K562 (cell line): Measurements from ENCODE around the gene PRPS2. TPM values are rescaled to one million over a fixed set of nuclear protein-coding genes. Genes with fewer than 3 reads are reported as not detected.

Experiments
- ATAC-seq: fragments of 200-7000 bp; cut with Tn5 transposase; 3 replicates; pipeline ENCODE4 v1.9.1; 2020; ENCODE audit warnings: moderate library complexity
- BruUV-seq: library from RNA; stranded (reverse); fragments of 400-500 nt; replicated peaks from 2 replicates; lab custom pipeline; 2021; lab: Mats Ljungman, UMichigan
- CTCF ChIA-PET: fragments of 300-600 bp; formaldehyde crosslinking; extraction: SDS; loops from one replicate; lab custom pipeline; 2021; ENCODE audit warnings: low intra/inter-chr PET ratio; lab: Yijun Ruan, JAX
- POLR2A ChIA-PET: fragments of 300-600, 350-650 bp; sonication (Branson Sonifier 250); formaldehyde crosslinking; extraction: SDS; loops from one replicate; lab custom pipeline; 2021; ENCODE audit warnings: antibody characterized with exemption, inconsistent platforms; lab: Yijun Ruan, JAX
- DNase-seq, 4 experiments: peaks; one replicate each; pipeline versions ENCODE4 v3.0.0 to v3.0.0-alpha.2; 2011 to 2018; ENCODE audit warnings: low spot score in 3 of 4, mixed read lengths in 3 of 4; ENCODE audit errors: extremely low read depth in 1 of 4
- FAIRE-seq: peaks from 2 replicates; lab custom pipeline; 2011; peaks lifted over from hg19 to GRCh38; lab: Jason Lieb, UNC
- H2AFZ ChIP-seq: 2 replicates; pipeline ENCODE4 v1.6.0; 2011; ENCODE audit warnings: low read depth, low read length, control low read depth, inconsistent platforms
- H3K27ac ChIP-seq: fragments of 200-600 bp; 3 replicates; pipeline ENCODE4 v1.8.0; 2011; ENCODE audit warnings: low read depth, mild to moderate bottlenecking, control low read depth, inconsistent platforms, low read length, moderate library complexity, mixed read lengths; ENCODE audit errors: extremely low read depth
- H3K27me3 ChIP-seq, 2 experiments: fragments of 300-600 bp in 1 of 2; 2 replicates in 1 of 2; 3 replicates in 1 of 2; pipeline versions ENCODE4 v1.6.0 to v1.8.0; 2011; ENCODE audit warnings: inconsistent platforms in 2 of 2, low read length in 2 of 2, mild to moderate bottlenecking in 1 of 2, mixed read lengths in 1 of 2, moderate library complexity in 1 of 2; ENCODE audit not compliant: control insufficient read depth in 2 of 2, insufficient read depth in 2 of 2
- H3K36me3 ChIP-seq: fragments of 300-600 bp; 3 replicates; pipeline ENCODE4 v1.8.0; 2011; ENCODE audit warnings: mild to moderate bottlenecking, low read length, inconsistent platforms; ENCODE audit not compliant: control insufficient read depth, insufficient read depth
- H3K4me1 ChIP-seq, 2 experiments: fragments of 200-600 bp in 1 of 2; replicated peaks in 1 of 2; 2 replicates in 1 of 2; 3 replicates in 1 of 2; pipeline versions ENCODE4 v1.5.1 to v1.8.0; 2011; ENCODE audit warnings: inconsistent platforms in 2 of 2, low read length in 2 of 2, mild to moderate bottlenecking in 1 of 2, mixed read lengths in 1 of 2, moderate library complexity in 1 of 2; ENCODE audit not compliant: control insufficient read depth in 2 of 2, insufficient read depth in 2 of 2
- H3K4me2 ChIP-seq: 2 replicates; pipeline ENCODE4 v1.6.1; 2011; ENCODE audit warnings: low read length, control low read depth, inconsistent platforms, mixed read lengths; ENCODE audit not compliant: insufficient read depth
- H3K4me3 ChIP-seq: fragments of 200-600 bp; sonication (generic), shearing (Covaris generic); 2 replicates; pipeline ENCODE4 v1.5.1; 2016; ENCODE audit warnings: control low read depth, inconsistent platforms
- H3K79me2 ChIP-seq: fragments of 200-600 bp; 3 replicates; pipeline ENCODE4 v1.8.0; 2011; ENCODE audit warnings: low read length, inconsistent platforms; ENCODE audit not compliant: control insufficient read depth, insufficient read depth
- H3K9ac ChIP-seq, 2 experiments: 2 replicates each; pipeline versions ENCODE4 v1.6.0 to v1.6.1; 2011; ENCODE audit warnings: low read depth in 2 of 2, low read length in 2 of 2, control low read depth in 1 of 2, inconsistent platforms in 1 of 2, mild to moderate bottlenecking in 1 of 2, mixed read lengths in 1 of 2; ENCODE audit not compliant: insufficient read depth in 1 of 2
- H3K9me1 ChIP-seq: one replicate; pipeline ENCODE4 v1.6.0; 2011; ENCODE audit warnings: inconsistent platforms, mild to moderate bottlenecking, low read length, moderate library complexity; ENCODE audit not compliant: control insufficient read depth, insufficient read depth
- H3K9me3 ChIP-seq: replicated peaks from 2 replicates; pipeline ENCODE4 v1.5.1; 2011; ENCODE audit warnings: low read depth, low read length, inconsistent platforms; ENCODE audit not compliant: control insufficient read depth, insufficient read depth
- H4K20me1 ChIP-seq: replicated peaks from 2 replicates; pipeline ENCODE4 v1.6.1; 2011; ENCODE audit warnings: low read length, inconsistent platforms, mixed read lengths; ENCODE audit not compliant: control insufficient read depth, insufficient read depth
- ASH1L ChIP-seq: fragments of 450-650 bp; IDR thresholded peaks from 2 replicates; pipeline ENCODE4 v1.6.1; 2018; ENCODE audit warnings: borderline replicate concordance, mild to moderate bottlenecking, low read depth; ENCODE audit not compliant: partially characterized antibody
- FOXM1 ChIP-seq, 2 experiments: fragments of 450-650 bp in 1 of 2; sonication (generic) in 1 of 2; formaldehyde crosslinking in 1 of 2; IDR thresholded peaks; 2 replicates each; pipeline versions ENCODE4 v1.6.1 to v1.9.0; 2017 to 2022; ENCODE audit warnings: low read depth in 2 of 2, mild to moderate bottlenecking in 2 of 2, missing genetic modification reagents in 1 of 2, moderate library complexity in 1 of 2
- NFATC3 ChIP-seq: fragments of 450-650 bp; IDR thresholded peaks from 2 replicates; pipeline ENCODE4 v1.6.1; 2017; ENCODE audit warnings: mild to moderate bottlenecking
- RAD21 ChIP-seq, 2 experiments: fragments of 250-450 bp in 1 of 2; fragments of 450-650 bp in 1 of 2; sonication (Bioruptor Pico) in 1 of 2; formaldehyde crosslinking in 1 of 2; IDR thresholded peaks in 1 of 2; conservative IDR thresholded peaks in 1 of 2; 2 replicates each; pipeline versions ENCODE4 v1.4.0 to v1.8.0; 2020 to 2022; ENCODE audit warnings: mild to moderate bottlenecking in 2 of 2, moderate library complexity in 1 of 2
- SIRT6 ChIP-seq: IDR thresholded peaks from one replicate; pipeline ENCODE4 v1.6.1; 2012; ENCODE audit warnings: low read depth, mild to moderate bottlenecking, control low read depth, inconsistent platforms, low read length, moderate library complexity
- THRAP3 ChIP-seq: fragments of 450-650 bp; IDR thresholded peaks from 2 replicates; pipeline ENCODE4 v1.6.1; 2016; ENCODE audit warnings: mild to moderate bottlenecking, inconsistent platforms, borderline replicate concordance
- XRCC4 ChIP-seq: IDR thresholded peaks from one replicate; pipeline ENCODE4 v1.6.1; 2011; ENCODE audit not compliant: insufficient read depth, insufficient read length; ENCODE audit errors: extremely low read depth
- ZKSCAN3 ChIP-seq: fragments of 250-450 bp; sonication (Bioruptor Pico); IDR thresholded peaks from 2 replicates; pipeline ENCODE4 v1.4.0; 2020
- ZNF140 ChIP-seq: fragments of 250-450 bp; sonication (Bioruptor Pico); IDR thresholded peaks from 2 replicates; pipeline ENCODE4 v1.8.0; 2021; ENCODE audit warnings: moderate library complexity, mild to moderate bottlenecking, inconsistent platforms
- ZNF695 ChIP-seq: fragments of 450-650 bp; formaldehyde crosslinking; IDR thresholded peaks from 2 replicates; pipeline ENCODE4 v1.4.0; 2020; ENCODE audit warnings: mild to moderate bottlenecking, moderate library complexity
- ZNF766 ChIP-seq: fragments of 200-800 bp; sonication (Bioruptor generic); conservative IDR thresholded peaks from 2 replicates; pipeline ENCODE4 v1.6.1; 2016; ENCODE audit warnings: missing genetic modification characterization, missing compliant biosample characterization
- WGBS: fragments of 100-300 bp; shearing (Covaris generic); methylation state at CpG from one replicate; pipeline ENCODE4 v1.1.6; 2016; ENCODE audit warnings: low coverage, mixed read lengths; ENCODE audit not compliant: insufficient coverage; ENCODE audit errors: missing lambda C conversion rate; 5-methylcytosine and 5-hydroxymethylcytosine counted together
- in situ Hi-C: fragments of 300-500 bp; cut with MboI; formaldehyde crosslinking; loops from 4 replicates; pipeline ENCODE4 v1.15.0; 2018; ENCODE audit warnings: inconsistent platforms, mixed read lengths
- intact Hi-C: fragments of 100-400 bp; cut with micrococcal nuclease; formaldehyde crosslinking; loops from 2 replicates; pipeline ENCODE4 v1.14.2; 2022
- polyA plus RNA-seq, 8 experiments: library from polyadenylated mRNA; depleted of rRNA in 4 of 8; stranded (reverse) in 5 of 8; unstranded in 3 of 8; fragments of >200 nt; fragmentation: Nextera tagmentation in 2 of 8; fragmentation: Illumina TruSeq in 1 of 8; extraction: Ambion mirVana in 2 of 8; extraction: Trizol in 1 of 8; gene quantifications; 2 replicates each; pipeline versions ENCODE4 v1.2.1 to v1.2.3, GENCODE V29; 2011 to 2014; ENCODE audit warnings: inconsistent platforms in 1 of 8, missing spikeins in 1 of 8
- total RNA-seq, 7 experiments: library from RNA; depleted of rRNA in 6 of 7; stranded (reverse); fragments of >200 nt in 6 of 7; fragmentation: Illumina TruSeq in 2 of 7; extraction: Trizol in 2 of 7; gene quantifications; 2 replicates each; pipeline versions ENCODE4 v1.2.1 to v1.2.3, GENCODE V29; 2011 to 2021; ENCODE audit warnings: low replicate concordance in 1 of 7
- TF ChIP-seq, protein P1 (sequence below), 3 experiments: IDR thresholded peaks in 2 of 3; conservative IDR thresholded peaks in 1 of 3; 2 replicates each; pipeline ENCODE4 v1.5.1; 2011 to 2012; ENCODE audit warnings: low read length in 3 of 3, mild to moderate bottlenecking in 3 of 3, control low read depth in 2 of 3, improper control_type of control experiment in 1 of 3, inconsistent platforms in 1 of 3, low read depth in 1 of 3, mixed read lengths in 1 of 3, moderate library complexity in 1 of 3; ENCODE audit not compliant: insufficient read depth in 2 of 3
- TF ChIP-seq, protein P2 (sequence below): fragments of 450-650 bp; IDR thresholded peaks from 2 replicates; pipeline ENCODE4 v1.6.1; 2017; ENCODE audit warnings: antibody characterized with exemption, mild to moderate bottlenecking
- TF ChIP-seq, protein P3 (sequence below): fragments of 450-650 bp; formaldehyde crosslinking; IDR thresholded peaks from 2 replicates; pipeline ENCODE4 v1.4.0; 2020; ENCODE audit warnings: mild to moderate bottlenecking, moderate library complexity

The PRPS2 gene
- total and polyA plus RNA-seq, 9 of the 15 experiments (the other 6 are each of a cell fraction or from before 2014, with no cell fraction given): 50.3 to 85.0 (median 62.1) TPM

DNA sequence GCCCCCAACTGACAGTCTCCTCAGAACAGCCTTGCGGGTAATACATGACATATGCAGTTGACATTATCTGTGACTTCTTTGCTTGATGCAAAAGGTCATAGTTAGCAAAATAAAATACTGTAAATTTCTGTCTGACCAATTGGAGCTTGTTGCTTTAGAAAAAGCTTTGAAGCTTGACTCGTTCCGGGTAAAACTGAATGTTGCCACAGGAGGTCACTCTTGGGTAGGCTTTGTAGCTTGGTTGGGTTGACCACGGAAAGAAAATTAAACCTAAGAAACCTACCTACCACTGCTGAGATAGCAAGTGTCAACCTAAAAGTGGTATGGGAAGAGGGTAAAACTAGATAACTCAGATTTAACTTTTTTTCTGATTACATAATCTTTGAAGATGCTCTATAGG, 23.2 kb downstream of the PRPS2 start:
- FAIRE-seq (no peak), ATAC-seq (peak; percentile 84), DNase-seq (peak; percentile 13 to 47 (median 27))
- no TSS peak for BruUV-seq
- Histone ChIP-seq H4K20me1 (no peaks in the 10 kb centered on the region), H3K27me3 (no peaks in the 10 kb centered on the region), H2AFZ (no peak overlapping the region), H3K36me3 (peaks cover 82% of the 10 kb centered on the region; the same call in 2 of the 3 replicates), H3K9me1 (no peaks in the 10 kb centered on the region), H3K79me2 (no peaks in the 10 kb centered on the region), H3K4me3 (no peak overlapping the region), H3K4me1 (no peaks in the 10 kb centered on the region), H3K27ac (no peak overlapping the region), H3K9me3 (no peaks in the 10 kb centered on the region), H3K9ac (no peak overlapping the region), H3K4me2 (no peak overlapping the region)
- ChIA-PET CTCF (interaction anchor here (1.0 to 2.0 kb wide), 3 partner anchors 80 to 674 kb away, joined by 3 to 11 read pairs (median 5); no protein-coding TSS in a partner anchor), POLR2A (interaction anchor here (0.7 to 1.2 kb wide), 3 partner anchors 11 to 32 kb away, joined by 3 to 4 read pairs (median 3); no protein-coding TSS in a partner anchor)
- in situ Hi-C loops (loop anchor here (25.0 kb wide), 1 partner anchor 673 kb away; no protein-coding TSS in a partner anchor), intact Hi-C loops (loop anchor here (1.0 kb wide), 1 partner anchor 80 kb away; no protein-coding TSS in a partner anchor)
- 46% methylated on average over 4 of the region's 4 CpGs for WGBS
- TF ChIP-seq XRCC4 (no peak), FOXM1 (IDR thresholded peaks at IDR 0.05; ENCODE audit: low read depth) (no peak), FOXM1 (CRISPR knock-in tag; IDR thresholded peaks at IDR 0.05; ENCODE audit: low read depth) (no peak), ZNF766 (CRISPR knock-in tag) (peak; percentile 57; the same call in 1 of the 2 replicates), ZKSCAN3 (no peak), SIRT6 (no peak), NFATC3 (no peak), RAD21 (CRISPR knock-in tag; conservative IDR thresholded peaks at IDR 0.05 in 1 of 2, IDR thresholded peaks at IDR 0.05 in 1 of 2) (peak; percentile 59 to 62), THRAP3 (no peak), ZNF695 (CRISPR knock-in tag) (no peak), ZNF140 (CRISPR knock-in tag) (no peak), ASH1L (no peak)
- TF ChIP-seq, protein P1, sequence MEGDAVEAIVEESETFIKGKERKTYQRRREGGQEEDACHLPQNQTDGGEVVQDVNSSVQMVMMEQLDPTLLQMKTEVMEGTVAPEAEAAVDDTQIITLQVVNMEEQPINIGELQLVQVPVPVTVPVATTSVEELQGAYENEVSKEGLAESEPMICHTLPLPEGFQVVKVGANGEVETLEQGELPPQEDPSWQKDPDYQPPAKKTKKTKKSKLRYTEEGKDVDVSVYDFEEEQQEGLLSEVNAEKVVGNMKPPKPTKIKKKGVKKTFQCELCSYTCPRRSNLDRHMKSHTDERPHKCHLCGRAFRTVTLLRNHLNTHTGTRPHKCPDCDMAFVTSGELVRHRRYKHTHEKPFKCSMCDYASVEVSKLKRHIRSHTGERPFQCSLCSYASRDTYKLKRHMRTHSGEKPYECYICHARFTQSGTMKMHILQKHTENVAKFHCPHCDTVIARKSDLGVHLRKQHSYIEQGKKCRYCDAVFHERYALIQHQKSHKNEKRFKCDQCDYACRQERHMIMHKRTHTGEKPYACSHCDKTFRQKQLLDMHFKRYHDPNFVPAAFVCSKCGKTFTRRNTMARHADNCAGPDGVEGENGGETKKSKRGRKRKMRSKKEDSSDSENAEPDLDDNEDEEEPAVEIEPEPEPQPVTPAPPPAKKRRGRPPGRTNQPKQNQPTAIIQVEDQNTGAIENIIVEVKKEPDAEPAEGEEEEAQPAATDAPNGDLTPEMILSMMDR (IDR thresholded peaks at IDR 0.05 in 2 of 3, conservative IDR thresholded peaks at IDR 0.05 in 1 of 3; ENCODE audit: insufficient read depth in 2 of 3, low read depth in 1 of 3, low read length in 3 of 3): peak; percentile 39 to 56 (median 50); a peak in 5 of 6 replicates
- TF ChIP-seq, protein P2, sequence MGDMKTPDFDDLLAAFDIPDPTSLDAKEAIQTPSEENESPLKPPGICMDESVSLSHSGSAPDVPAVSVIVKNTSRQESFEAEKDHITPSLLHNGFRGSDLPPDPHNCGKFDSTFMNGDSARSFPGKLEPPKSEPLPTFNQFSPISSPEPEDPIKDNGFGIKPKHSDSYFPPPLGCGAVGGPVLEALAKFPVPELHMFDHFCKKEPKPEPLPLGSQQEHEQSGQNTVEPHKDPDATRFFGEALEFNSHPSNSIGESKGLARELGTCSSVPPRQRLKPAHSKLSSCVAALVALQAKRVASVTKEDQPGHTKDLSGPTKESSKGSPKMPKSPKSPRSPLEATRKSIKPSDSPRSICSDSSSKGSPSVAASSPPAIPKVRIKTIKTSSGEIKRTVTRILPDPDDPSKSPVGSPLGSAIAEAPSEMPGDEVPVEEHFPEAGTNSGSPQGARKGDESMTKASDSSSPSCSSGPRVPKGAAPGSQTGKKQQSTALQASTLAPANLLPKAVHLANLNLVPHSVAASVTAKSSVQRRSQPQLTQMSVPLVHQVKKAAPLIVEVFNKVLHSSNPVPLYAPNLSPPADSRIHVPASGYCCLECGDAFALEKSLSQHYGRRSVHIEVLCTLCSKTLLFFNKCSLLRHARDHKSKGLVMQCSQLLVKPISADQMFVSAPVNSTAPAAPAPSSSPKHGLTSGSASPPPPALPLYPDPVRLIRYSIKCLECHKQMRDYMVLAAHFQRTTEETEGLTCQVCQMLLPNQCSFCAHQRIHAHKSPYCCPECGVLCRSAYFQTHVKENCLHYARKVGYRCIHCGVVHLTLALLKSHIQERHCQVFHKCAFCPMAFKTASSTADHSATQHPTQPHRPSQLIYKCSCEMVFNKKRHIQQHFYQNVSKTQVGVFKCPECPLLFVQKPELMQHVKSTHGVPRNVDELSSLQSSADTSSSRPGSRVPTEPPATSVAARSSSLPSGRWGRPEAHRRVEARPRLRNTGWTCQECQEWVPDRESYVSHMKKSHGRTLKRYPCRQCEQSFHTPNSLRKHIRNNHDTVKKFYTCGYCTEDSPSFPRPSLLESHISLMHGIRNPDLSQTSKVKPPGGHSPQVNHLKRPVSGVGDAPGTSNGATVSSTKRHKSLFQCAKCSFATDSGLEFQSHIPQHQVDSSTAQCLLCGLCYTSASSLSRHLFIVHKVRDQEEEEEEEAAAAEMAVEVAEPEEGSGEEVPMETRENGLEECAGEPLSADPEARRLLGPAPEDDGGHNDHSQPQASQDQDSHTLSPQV: no peak
- TF ChIP-seq, protein P3, sequence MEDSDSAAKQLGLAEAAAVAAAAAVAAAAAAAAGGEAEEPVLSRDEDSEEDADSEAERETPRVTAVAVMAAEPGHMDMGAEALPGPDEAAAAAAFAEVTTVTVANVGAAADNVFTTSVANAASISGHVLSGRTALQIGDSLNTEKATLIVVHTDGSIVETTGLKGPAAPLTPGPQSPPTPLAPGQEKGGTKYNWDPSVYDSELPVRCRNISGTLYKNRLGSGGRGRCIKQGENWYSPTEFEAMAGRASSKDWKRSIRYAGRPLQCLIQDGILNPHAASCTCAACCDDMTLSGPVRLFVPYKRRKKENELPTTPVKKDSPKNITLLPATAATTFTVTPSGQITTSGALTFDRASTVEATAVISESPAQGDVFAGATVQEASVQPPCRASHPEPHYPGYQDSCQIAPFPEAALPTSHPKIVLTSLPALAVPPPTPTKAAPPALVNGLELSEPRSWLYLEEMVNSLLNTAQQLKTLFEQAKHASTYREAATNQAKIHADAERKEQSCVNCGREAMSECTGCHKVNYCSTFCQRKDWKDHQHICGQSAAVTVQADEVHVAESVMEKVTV (CRISPR knock-in tag): 0 out of 2 replicates have a peak, but pooled peaks have one; percentile 11
